Measurements from ENCODE around the gene RBP5.

RBP5 gene

GRCh38 chr12:7171854-7172253, 43.2 kb upstream of the RBP5 start:
- Histone ChIP-seq H3K4me3 (ENCODE audit: low read depth, low read length) (no peak overlapping the region), H3K4me1 (ENCODE audit: control insufficient read depth, insufficient read depth, low read length) (no peaks in the 10 kb centered on the region), H3K27ac (ENCODE audit: extremely low read depth, low read depth, low read length) (no peak overlapping the region), H3K36me3 (ENCODE audit: control insufficient read depth in 2 of 2, insufficient read depth in 1 of 2, low read length in 2 of 2) (no peaks in the 10 kb centered on the region), H3K9me3 (ENCODE audit: control insufficient read depth, insufficient read depth, low read depth, low read length) (no peaks in the 10 kb centered on the region)
- ChIA-PET CTCF (interaction anchor here (1.8 kb wide), 1 partner anchor 17 kb away, joined by 4 read pairs; the partner anchor contains the start of gene PEX5), POLR2A (no interaction called here)
- no peak for TF ChIP-seq ZNF580 (tag by site-specific recombination; IDR thresholded peaks at IDR 0.05)
- TF ChIP-seq ZNF121 (tag by site-specific recombination; IDR thresholded peaks at IDR 0.05): no peak
- TF ChIP-seq ZBTB20 (tag by site-specific recombination; IDR thresholded peaks at IDR 0.05): no peak
- no peak for TF ChIP-seq WT1 (tag by site-specific recombination; IDR thresholded peaks at IDR 0.05)
- TF ChIP-seq KLF1 (tag by site-specific recombination; IDR thresholded peaks at IDR 0.05): no peak
- no peak for TF ChIP-seq KLF10 (tag by site-specific recombination; IDR thresholded peaks at IDR 0.05)
- TF ChIP-seq ZNF140 (tag by site-specific recombination; IDR thresholded peaks at IDR 0.05): no peak
- TF ChIP-seq CTCF (tag by site-specific recombination; IDR thresholded peaks at IDR 0.05): no peak
- TF ChIP-seq EGR2 (tag by site-specific recombination; IDR thresholded peaks at IDR 0.05; ENCODE audit: low read depth): no peak
- TF ChIP-seq ZFP69B (tag by site-specific recombination; IDR thresholded peaks at IDR 0.05): no peak
- no peak for TF ChIP-seq ZNF670 (tag by site-specific recombination; IDR thresholded peaks at IDR 0.05; ENCODE audit: low read depth)
- no peak for TF ChIP-seq ZNF391 (tag by site-specific recombination; IDR thresholded peaks at IDR 0.05; ENCODE audit: borderline replicate concordance, low read depth)
- no peak for TF ChIP-seq ZNF48 (tag by site-specific recombination; IDR thresholded peaks at IDR 0.05)
- TF ChIP-seq TRIM28 (IDR thresholded peaks at IDR 0.05; ENCODE audit: borderline replicate concordance, low read length): peak; percentile 58; the same call in 1 of the 2 replicates
- no peak for TF ChIP-seq ZNF350 (tag by site-specific recombination; IDR thresholded peaks at IDR 0.05)
- TF ChIP-seq ZNF518A (tag by site-specific recombination; conservative IDR thresholded peaks at IDR 0.05; ENCODE audit: low read depth): peak; percentile 37
- TF ChIP-seq SETDB1 (IDR thresholded peaks at IDR 0.05; ENCODE audit: insufficient read length, low read length): peak; percentile 98
- peak; percentile 83; the same call in 1 of the 2 replicates for TF ChIP-seq MZF1 (tag by site-specific recombination; IDR thresholded peaks at IDR 0.05; ENCODE audit: borderline replicate concordance)
- TF ChIP-seq ZNF214 (tag by site-specific recombination; IDR thresholded peaks at IDR 0.05; ENCODE audit: borderline replicate concordance): no peak
- TF ChIP-seq ZNF791 (tag by site-specific recombination; IDR thresholded peaks at IDR 0.05): no peak
- TF ChIP-seq ZNF302 (tag by site-specific recombination; IDR thresholded peaks at IDR 0.05; ENCODE audit: low read depth): no peak
- TF ChIP-seq ZNF571 (tag by site-specific recombination; IDR thresholded peaks at IDR 0.05): no peak
- no peak for TF ChIP-seq ZNF561 (tag by site-specific recombination; IDR thresholded peaks at IDR 0.05; ENCODE audit: borderline replicate concordance)
- no peak for TF ChIP-seq INSM2 (tag by site-specific recombination; IDR thresholded peaks at IDR 0.05)
- no peak for TF ChIP-seq ZNF274 (IDR thresholded peaks at IDR 0.05; ENCODE audit: low read length)
- no peak for TF ChIP-seq ZNF274 (tag by site-specific recombination; IDR thresholded peaks at IDR 0.05; ENCODE audit: borderline replicate concordance)
- TF ChIP-seq ZNF692 (tag by site-specific recombination; IDR thresholded peaks at IDR 0.05): no peak
- peak; percentile 52; the same call in 1 of the 2 replicates for TF ChIP-seq ZNF626 (tag by site-specific recombination; IDR thresholded peaks at IDR 0.05)
- peak; percentile 71 for TF ChIP-seq ZNF510 (tag by site-specific recombination; IDR thresholded peaks at IDR 0.05; ENCODE audit: insufficient replicate concordance)
